Endodermal cell (in vitro differentiated cells): Measurements from ENCODE around the gene DOCK2. TPM values are rescaled to one million over a fixed set of nuclear protein-coding genes. Genes with fewer than 3 reads are reported as not detected.

Source experiments
- DNase-seq: peaks from one replicate; pipeline ENCODE4 v3.0.0-alpha.2; 2017
- H3K27ac ChIP-seq: 2 replicates; pipeline ENCODE4 v1.5.1; 2013; ENCODE audit warnings: mild to moderate bottlenecking, low read depth, low read length, moderate library complexity
- H3K27me3 ChIP-seq: 2 replicates; pipeline ENCODE4 v1.6.1; 2013; ENCODE audit warnings: mild to moderate bottlenecking, low read length, moderate library complexity; ENCODE audit not compliant: insufficient read depth, control insufficient read depth, poor library complexity, severe bottlenecking
- H3K36me3 ChIP-seq: 2 replicates; pipeline ENCODE4 v1.7.0; 2013; ENCODE audit warnings: mild to moderate bottlenecking, low read length, moderate library complexity; ENCODE audit not compliant: control insufficient read depth, insufficient read depth
- H3K4me1 ChIP-seq: one replicate; pipeline ENCODE4 v1.7.0; 2013; ENCODE audit warnings: low read length; ENCODE audit not compliant: control insufficient read depth, insufficient read depth
- H3K4me3 ChIP-seq: 2 replicates; pipeline ENCODE4 v1.5.1; 2013; ENCODE audit warnings: mild to moderate bottlenecking, low read length, moderate library complexity
- H3K9ac ChIP-seq: 2 replicates; pipeline ENCODE4 v1.6.1; 2013; ENCODE audit warnings: mild to moderate bottlenecking, low read length, moderate library complexity; ENCODE audit not compliant: poor library complexity, severe bottlenecking; ENCODE audit errors: extremely low read depth
- H3K9me3 ChIP-seq: 2 replicates; pipeline ENCODE4 v1.6.1; 2013; ENCODE audit warnings: mild to moderate bottlenecking, low read length, moderate library complexity; ENCODE audit not compliant: control insufficient read depth
- H3K27ac Mint-ChIP-seq: 2 replicates; pipeline ENCODE4 v1.8.0; 2020; ENCODE audit warnings: mixed read lengths
- H3K27me3 Mint-ChIP-seq: 2 replicates; pipeline ENCODE4 v1.8.0; 2021; ENCODE audit warnings: mild to moderate bottlenecking, mixed read lengths; ENCODE audit not compliant: insufficient read depth
- H3K36me3 Mint-ChIP-seq: 2 replicates; pipeline ENCODE4 v1.8.0; 2020; ENCODE audit warnings: low read depth, mixed read lengths
- H3K4me1 Mint-ChIP-seq: 2 replicates; pipeline ENCODE4 v1.8.0; 2020; ENCODE audit warnings: mixed read lengths
- H3K4me3 Mint-ChIP-seq: 2 replicates; pipeline ENCODE4 v1.8.0; 2020; ENCODE audit warnings: mild to moderate bottlenecking, moderate library complexity, mixed read lengths
- H3K9me3 Mint-ChIP-seq: 2 replicates; pipeline ENCODE4 v1.8.0; 2020; ENCODE audit warnings: mild to moderate bottlenecking, mixed read lengths
- CTCF ChIP-seq: fragments of 200-600 bp; sonication (generic); conservative IDR thresholded peaks from 2 replicates; pipeline ENCODE4 v1.5.0; 2021; ENCODE audit warnings: antibody characterized with exemption, mild to moderate bottlenecking
- WGBS, 2 experiments: methylation state at CpG; one replicate each; pipeline versions ENCODE4 v1.1.5 to v1.1.7; 2013; ENCODE audit warnings: missing lambda C conversion rate in 2 of 2, mixed read lengths in 1 of 2; ENCODE audit not compliant: insufficient coverage in 1 of 2, insufficient read length in 1 of 2; 5-methylcytosine and 5-hydroxymethylcytosine counted together
- total RNA-seq, 2 donors: library from RNA; stranded (reverse); fragmentation: NEBNext Ultra II Directional in 1 of 2; extraction: Animal tissue kit (Norgen Biotek cat#: 25700) in 1 of 2; gene quantifications; 2 replicates in 1 of 2; 3 replicates in 1 of 2; pipeline ENCODE4 v1.2.1, GENCODE V29; 2021

The DOCK2 gene
- total RNA-seq, 2 donors from 2014 or later = 2.6 to 3.9 TPM

GRCh38 chr5:169960659-169961058, 323.6 kb downstream of the DOCK2 start:
- Mint-ChIP-seq H3K9me3 (no peaks in the 10 kb centered on the region), H3K4me3 (no peak overlapping the region), H3K27me3 (no peaks in the 10 kb centered on the region), H3K4me1 (no peaks in the 10 kb centered on the region), H3K27ac (no peak overlapping the region), H3K36me3 (no peaks in the 10 kb centered on the region)
- H3K4me1 ChIP-seq = no peaks in the 10 kb centered on the region
- no peaks in the 10 kb centered on the region for H3K36me3 ChIP-seq
- H3K9ac ChIP-seq = no peak overlapping the region
- no peaks in the 10 kb centered on the region for H3K27me3 ChIP-seq
- no peak for DNase-seq
- 91 to 100% methylated on average over 1 to 2 of the region's 2 CpGs for WGBS, 2 experiments
- H3K27ac ChIP-seq = no peak overlapping the region
- H3K4me3 ChIP-seq = no peak overlapping the region
- H3K9me3 ChIP-seq = no peaks in the 10 kb centered on the region
- TF ChIP-seq CTCF = no peak

GRCh38 chr5:169964246-169964645, 327.2 kb downstream of the DOCK2 start:
- no peak overlapping the region for H3K27ac Mint-ChIP-seq
- Histone ChIP-seq H3K36me3 (no peaks in the 10 kb centered on the region), H3K27me3 (no peaks in the 10 kb centered on the region), H3K27ac (no peak overlapping the region), H3K9me3 (no peaks in the 10 kb centered on the region), H3K9ac (no peak overlapping the region), H3K4me3 (no peak overlapping the region), H3K4me1 (no peaks in the 10 kb centered on the region)
- no peak for TF ChIP-seq CTCF
- H3K4me1 Mint-ChIP-seq = peaks cover 7% of the 10 kb centered on the region
- no peak for DNase-seq
- no peaks in the 10 kb centered on the region for H3K36me3 Mint-ChIP-seq
- no peaks in the 10 kb centered on the region for H3K9me3 Mint-ChIP-seq
- WGBS, 2 experiments = 43 to 78% methylated on average over 3 to 5 of the region's 5 CpGs
- no peak overlapping the region for H3K4me3 Mint-ChIP-seq
- H3K27me3 Mint-ChIP-seq = no peaks in the 10 kb centered on the region

GRCh38 chr5:169970339-169970738, 333.3 kb downstream of the DOCK2 start:
- no peaks in the 10 kb centered on the region for H3K4me1 ChIP-seq
- H3K27ac Mint-ChIP-seq = no peak overlapping the region
- peaks cover 7% of the 10 kb centered on the region for H3K4me1 Mint-ChIP-seq
- no peak overlapping the region for H3K4me3 ChIP-seq
- no peak for TF ChIP-seq CTCF
- no peak overlapping the region for H3K9ac ChIP-seq
- H3K9me3 Mint-ChIP-seq = no peaks in the 10 kb centered on the region
- no peaks in the 10 kb centered on the region for H3K9me3 ChIP-seq
- no peaks in the 10 kb centered on the region for H3K27me3 ChIP-seq
- no peak overlapping the region for H3K4me3 Mint-ChIP-seq
- no peak overlapping the region for H3K27ac ChIP-seq
- no peak for DNase-seq
- no peaks in the 10 kb centered on the region for H3K27me3 Mint-ChIP-seq
- H3K36me3 Mint-ChIP-seq = no peaks in the 10 kb centered on the region
- H3K36me3 ChIP-seq = no peaks in the 10 kb centered on the region
